A549 (cell line): ENCODE measurements around the gene DDX17. TPM values are rescaled to one million over a fixed set of nuclear protein-coding genes. Genes with fewer than 3 reads are reported as not detected.
"Not testable (repeated sequence)": the region's sequence is repeated elsewhere in the genome, so short reads cannot be mapped to it uniquely, and the experiment has no call there.

ENCODE experiments used
- ATAC-seq, 2 experiments: fragments of 200-7000 bp in 1 of 2; fragments of >200 bp in 1 of 2; cut with Nextera tagmentation in 1 of 2; cut with Tn5 transposase in 1 of 2; 3 replicates each; pipeline versions ENCODE4 v1.8.0 to v1.9.1; 2018 to 2020; ENCODE audit warnings: mild to moderate bottlenecking in 1 of 2, moderate library complexity in 1 of 2
- CTCF ChIA-PET: fragments of 300-600 bp; sonication (Branson Sonifier 250); formaldehyde crosslinking; extraction: SDS; loops from one replicate; lab custom pipeline; 2021; ENCODE audit warnings: antibody characterized with exemption, inconsistent platforms; lab: Yijun Ruan, JAX
- POLR2A ChIA-PET: fragments of 350-600 bp; formaldehyde crosslinking; extraction: SDS; loops from one replicate; lab custom pipeline; 2021; ENCODE audit warnings: antibody characterized with exemption, inconsistent platforms; lab: Yijun Ruan, JAX
- DNase-seq, 2 experiments: peaks; one replicate each; pipeline versions ENCODE4 v3.0.0 to v3.0.0-alpha.2; 2011 to 2016; ENCODE audit warnings: low read depth in 1 of 2, low spot score in 1 of 2
- FAIRE-seq: peaks from 2 replicates; lab custom pipeline; 2011; peaks lifted over from hg19 to GRCh38; lab: Jason Lieb, UNC
- H3K27ac ChIP-seq, 2 experiments: fragments of >200 bp; sonication (Bioruptor Twin); formaldehyde crosslinking; 3 replicates each; pipeline ENCODE4 v1.5.1; 2016 to 2017
- H3K4me1 ChIP-seq: fragments of >200 bp; sonication (Bioruptor Twin); formaldehyde crosslinking; 3 replicates; pipeline ENCODE4 v1.6.1; 2016
- H3K4me2 ChIP-seq: fragments of >200 bp; sonication (Bioruptor Twin); formaldehyde crosslinking; 3 replicates; pipeline ENCODE4 v1.6.1; 2016
- H3K4me3 ChIP-seq: fragments of >200 bp; sonication (Bioruptor Twin); formaldehyde crosslinking; 3 replicates; pipeline ENCODE4 v1.5.1; 2016
- H3K9me3 ChIP-seq: fragments of >200 bp; sonication (Bioruptor Twin); formaldehyde crosslinking; 3 replicates; pipeline ENCODE4 v1.6.1; 2016
- BHLHE40 ChIP-seq: IDR thresholded peaks from 2 replicates; pipeline ENCODE4 v1.6.1; 2012; ENCODE audit warnings: low read depth, low read length, inconsistent platforms
- CBX2 ChIP-seq: fragments of 200-600 bp; sonication (generic); IDR thresholded peaks from 2 replicates; pipeline ENCODE4 v1.6.1; 2016; ENCODE audit warnings: low read depth, mild to moderate bottlenecking, borderline replicate concordance
- CHD4 ChIP-seq: fragments of 200-600 bp; sonication (generic); IDR thresholded peaks from 2 replicates; pipeline ENCODE4 v1.6.1; 2016; ENCODE audit warnings: antibody characterized with exemption, mild to moderate bottlenecking, borderline replicate concordance
- EHF ChIP-seq: fragments of 250-450 bp; sonication (Bioruptor Pico); IDR thresholded peaks from 2 replicates; pipeline ENCODE4 v1.5.0; 2020; ENCODE audit warnings: mild to moderate bottlenecking
- EP300 ChIP-seq, 2 experiments: fragments of >200 bp; sonication (Bioruptor Twin); formaldehyde crosslinking; IDR thresholded peaks; 2 replicates in 1 of 2; 3 replicates in 1 of 2; pipeline ENCODE4 v1.6.1; 2016 to 2017
- HMGXB4 ChIP-seq: fragments of 250-450 bp; sonication (Bioruptor Pico); IDR thresholded peaks from 2 replicates; pipeline ENCODE4 v1.5.0; 2021; ENCODE audit warnings: mild to moderate bottlenecking, moderate library complexity, borderline replicate concordance
- HOXB5 ChIP-seq: fragments of 250-450 bp; sonication (Bioruptor Pico); IDR thresholded peaks from 2 replicates; pipeline ENCODE4 v1.5.0; 2020; ENCODE audit warnings: mild to moderate bottlenecking, moderate library complexity
- JUN ChIP-seq, 2 experiments: fragments of >200 bp; sonication (Bioruptor Twin); formaldehyde crosslinking; IDR thresholded peaks; 2 replicates in 1 of 2; 3 replicates in 1 of 2; pipeline ENCODE4 v1.6.1; 2016 to 2017
- MAX ChIP-seq: IDR thresholded peaks from 2 replicates; pipeline ENCODE4 v1.6.1; 2012
- NPAS2 ChIP-seq: fragments of 250-450 bp; sonication (Bioruptor Pico); IDR thresholded peaks from 2 replicates; pipeline ENCODE4 v1.8.0; 2022; ENCODE audit warnings: mild to moderate bottlenecking, moderate library complexity, borderline replicate concordance
- POLR2A ChIP-seq: IDR thresholded peaks from 2 replicates; pipeline ENCODE4 v1.6.1; 2012; ENCODE audit warnings: mild to moderate bottlenecking, low read length
- RARB ChIP-seq: fragments of 250-450 bp; sonication (Bioruptor Pico); IDR thresholded peaks from 2 replicates; pipeline ENCODE4 v1.8.0; 2021; ENCODE audit warnings: mild to moderate bottlenecking, moderate library complexity
- REST ChIP-seq: fragments of 200-600 bp; sonication (generic); IDR thresholded peaks from 2 replicates; pipeline ENCODE4 v1.6.1; 2016; ENCODE audit warnings: antibody characterized with exemption, mild to moderate bottlenecking, moderate library complexity
- RNF2 ChIP-seq: fragments of 200-600 bp; sonication (generic); IDR thresholded peaks from 2 replicates; pipeline ENCODE4 v1.6.1; 2016; ENCODE audit warnings: low read depth, mild to moderate bottlenecking, antibody characterized with exemption, moderate library complexity, borderline replicate concordance
- SMC3 ChIP-seq: fragments of >200 bp; sonication (Bioruptor Twin); formaldehyde crosslinking; IDR thresholded peaks from 3 replicates; pipeline ENCODE4 v1.6.1; 2018; ENCODE audit warnings: inconsistent platforms
- USF2 ChIP-seq: fragments of 450-650 bp; IDR thresholded peaks from 2 replicates; pipeline ENCODE4 v1.6.1; 2014; ENCODE audit warnings: antibody characterized with exemption
- ZC3H11A ChIP-seq: fragments of 450-650 bp; IDR thresholded peaks from 2 replicates; pipeline ENCODE4 v1.6.1; 2014; ENCODE audit warnings: antibody characterized with exemption, mild to moderate bottlenecking
- WGBS: methylation state at CpG from one replicate; pipeline ENCODE4 v1.1.6; 2017; ENCODE audit errors: missing lambda C conversion rate; 5-methylcytosine and 5-hydroxymethylcytosine counted together
- polyA plus RNA-seq, 4 experiments: library from polyadenylated mRNA; depleted of rRNA in 3 of 4; stranded (reverse); fragments of >200 nt; fragmentation: RNase III in 1 of 4; extraction: RNeasy Plus Mini Kit Qiagen cat#74134 plus additional on column Dnase treatment in 1 of 4; gene quantifications; 2 replicates in 3 of 4; 3 replicates in 1 of 4; pipeline ENCODE4 v1.2.3, GENCODE V29; 2011 to 2017

The DDX17 gene
- polyA plus RNA-seq, 2 of the 4 experiments (the other 2 are of a cell fraction): 117 to 292 TPM

GRCh38 chr22:38474003-38474607 lies 32.0 kb downstream of the DDX17 start:
- no peaks in the 10 kb centered on the region for H3K9me3 ChIP-seq
- 0 out of 6 replicates have a peak, but pooled peaks of 1 of the 2 experiments have one; percentile 6 for ATAC-seq
- CTCF ChIA-PET: no interaction called here
- H3K4me1 ChIP-seq: peaks cover 5% of the 10 kb centered on the region; the same call in 1 of the 3 replicates
- H3K4me3 ChIP-seq: no peak overlapping the region
- no peak overlapping the region for H3K4me2 ChIP-seq
- POLR2A ChIA-PET: no interaction called here
- no peak for DNase-seq
- 79% methylated on average over 10 of the region's 10 CpGs for WGBS
- TF ChIP-seq HMGXB4 (CRISPR knock-in tag): no peak
- TF ChIP-seq BHLHE40: no peak
- TF ChIP-seq REST: no peak
- no peak for TF ChIP-seq NPAS2 (CRISPR knock-in tag)
- TF ChIP-seq HOXB5 (CRISPR knock-in tag): no peak
- TF ChIP-seq CBX2: no peak
- no peak for TF ChIP-seq ZC3H11A
- no peak for TF ChIP-seq JUN (IDR thresholded peaks at IDR 0.05)
- no peak for TF ChIP-seq EHF (CRISPR knock-in tag)
- TF ChIP-seq POLR2A: no peak
- no peak for TF ChIP-seq USF2
- no peak for TF ChIP-seq RNF2
- TF ChIP-seq SMC3: no peak
- TF ChIP-seq CHD4: no peak
- no peak for TF ChIP-seq MAX
- no peak for TF ChIP-seq RARB (CRISPR knock-in tag)
- no peak for FAIRE-seq
- H3K27ac ChIP-seq: no peak overlapping the region

GRCh38 chr22:38471237-38471636 lies 34.9 kb downstream of the DDX17 start:
- H3K4me2 ChIP-seq: no peak overlapping the region
- ATAC-seq (no peak), FAIRE-seq (no peak), DNase-seq (no peak)
- ChIA-PET CTCF (no interaction called here), POLR2A (no interaction called here)
- no peaks in the 10 kb centered on the region for H3K9me3 ChIP-seq
- TF ChIP-seq SMC3: no peak
- no peak for TF ChIP-seq EP300 (IDR thresholded peaks at IDR 0.05)
- H3K4me1 ChIP-seq: peaks cover 9% of the 10 kb centered on the region; the same call in 2 of the 3 replicates
- no peak overlapping the region for H3K4me3 ChIP-seq
- 83% methylated on average over 11 of the region's 11 CpGs for WGBS
- no peak overlapping the region for H3K27ac ChIP-seq

- FAIRE-seq, H3K4me2 ChIP-seq, H3K27ac ChIP-seq, POLR2A ChIA-PET, H3K4me1 ChIP-seq, H3K9me3 ChIP-seq, ATAC-seq, DNase-seq, CTCF ChIA-PET, H3K4me3 ChIP-seq: not testable (repeated sequence)
- 91% methylated on average over 10 of the region's 10 CpGs for WGBS
Measured at GRCh38 chr22:38470179-38470578, 35.9 kb downstream of the DDX17 start.
